Effector memory CD8-positive, alpha-beta T cell (primary cell): Measurements from ENCODE around the gene TCEA2.

ENCODE experiments used
- ATAC-seq: fragments of 150-1000 bp; cut with Tn5 transposase; replicated peaks from 2 replicates; pipeline ENCODE4 v1.10.0; 2021; ENCODE audit warnings: mild to moderate bottlenecking, moderate library complexity
- DNase-seq, 3 experiments: peaks; one replicate each; pipeline ENCODE4 v3.0.0; 2021
- H3K27ac Mint-ChIP-seq, 2 donors: one replicate each; pipeline ENCODE4 v1.8.0; 2022; ENCODE audit warnings: mild to moderate bottlenecking in 2 of 2, mixed read lengths in 2 of 2, moderate library complexity in 2 of 2
- H3K27me3 Mint-ChIP-seq, 2 donors: one replicate each; pipeline ENCODE4 v1.8.0; 2022; ENCODE audit warnings: mixed read lengths in 2 of 2
- H3K36me3 Mint-ChIP-seq: one replicate; pipeline ENCODE4 v1.8.0; 2022; ENCODE audit warnings: mild to moderate bottlenecking, moderate library complexity, mixed read lengths; ENCODE audit not compliant: insufficient read depth
- H3K4me1 Mint-ChIP-seq, 2 donors: one replicate each; pipeline ENCODE4 v1.8.0; 2022; ENCODE audit warnings: low read depth in 2 of 2, mixed read lengths in 2 of 2
- H3K4me3 Mint-ChIP-seq, 2 donors: one replicate each; pipeline ENCODE4 v1.8.0; 2022; ENCODE audit warnings: mild to moderate bottlenecking in 2 of 2, mixed read lengths in 2 of 2, moderate library complexity in 2 of 2
- H3K9me3 Mint-ChIP-seq, 2 donors: one replicate each; pipeline ENCODE4 v1.8.0; 2022; ENCODE audit warnings: mixed read lengths in 2 of 2

TCEA2 gene

GRCh38 chr20:64099086-64099786, 36.2 kb downstream of the TCEA2 start:
- no peak for ATAC-seq
- Mint-ChIP-seq H3K9me3 (peaks cover 2 to 8% of the 10 kb centered on the region in 2 donors), H3K4me1 (peaks cover 10 to 11% of the 10 kb centered on the region in 2 donors), H3K27me3 (peaks cover 27 to 35% of the 10 kb centered on the region in 2 donors), H3K36me3 (no peaks in the 10 kb centered on the region), H3K27ac (no peak overlapping the region), H3K4me3 (no peak overlapping the region)
- DNase-seq = no peak

DNA sequence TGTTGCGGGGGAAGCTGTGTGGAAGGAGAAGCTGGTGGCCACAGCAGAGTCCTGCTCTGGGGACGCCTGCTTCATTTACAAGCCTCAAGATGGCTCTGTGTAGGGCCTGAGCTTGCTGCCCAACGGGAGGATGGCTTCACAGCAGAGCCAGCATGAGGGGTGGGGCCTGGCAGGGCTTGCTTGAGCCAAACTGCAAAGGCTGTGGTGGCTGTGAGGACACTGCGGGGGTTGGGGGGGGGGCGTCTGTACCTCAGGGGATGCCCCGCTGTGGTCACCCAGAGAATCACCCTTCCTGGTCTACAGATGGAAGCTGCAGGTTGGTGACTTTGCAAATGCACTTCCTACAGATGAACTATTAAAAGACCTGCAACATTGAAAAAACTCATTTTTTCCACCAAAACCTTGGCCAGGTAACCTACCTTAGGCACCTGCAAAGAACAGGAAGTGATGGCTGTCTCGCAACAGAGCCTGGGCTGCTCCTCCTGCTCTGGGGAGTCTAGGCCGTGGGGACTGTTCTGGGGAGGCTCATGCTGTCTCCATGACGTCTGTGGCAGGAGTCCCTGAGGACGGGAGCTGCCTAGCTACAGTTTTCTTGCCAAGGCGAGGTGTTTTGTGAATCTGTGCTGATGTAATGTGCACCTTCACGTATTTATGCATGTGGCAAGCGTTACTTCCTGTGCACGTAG, 37.0 kb downstream of the TCEA2 start:
- Mint-ChIP-seq H3K36me3 (no peaks in the 10 kb centered on the region), H3K9me3 (peaks cover 2 to 8% of the 10 kb centered on the region in 2 donors), H3K4me1 (peaks cover 10 to 11% of the 10 kb centered on the region in 2 donors), H3K27me3 (peaks cover 28 to 37% of the 10 kb centered on the region in 2 donors), H3K4me3 (no peak overlapping the region), H3K27ac (no peak overlapping the region)
- DNase-seq (no peak), ATAC-seq (peak; percentile 70)

GRCh38 chr20:64100566-64100888, 37.5 kb downstream of the TCEA2 start:
- H3K36me3 Mint-ChIP-seq = no peaks in the 10 kb centered on the region
- no peak overlapping the region for H3K27ac Mint-ChIP-seq
- peaks cover 28 to 37% of the 10 kb centered on the region in 2 donors for H3K27me3 Mint-ChIP-seq
- ATAC-seq (no peak), DNase-seq (no peak)
- peaks cover 2 to 8% of the 10 kb centered on the region in 2 donors for H3K9me3 Mint-ChIP-seq
- no peak overlapping the region for H3K4me3 Mint-ChIP-seq
- H3K4me1 Mint-ChIP-seq = peaks cover 10 to 11% of the 10 kb centered on the region in 2 donors

DNA sequence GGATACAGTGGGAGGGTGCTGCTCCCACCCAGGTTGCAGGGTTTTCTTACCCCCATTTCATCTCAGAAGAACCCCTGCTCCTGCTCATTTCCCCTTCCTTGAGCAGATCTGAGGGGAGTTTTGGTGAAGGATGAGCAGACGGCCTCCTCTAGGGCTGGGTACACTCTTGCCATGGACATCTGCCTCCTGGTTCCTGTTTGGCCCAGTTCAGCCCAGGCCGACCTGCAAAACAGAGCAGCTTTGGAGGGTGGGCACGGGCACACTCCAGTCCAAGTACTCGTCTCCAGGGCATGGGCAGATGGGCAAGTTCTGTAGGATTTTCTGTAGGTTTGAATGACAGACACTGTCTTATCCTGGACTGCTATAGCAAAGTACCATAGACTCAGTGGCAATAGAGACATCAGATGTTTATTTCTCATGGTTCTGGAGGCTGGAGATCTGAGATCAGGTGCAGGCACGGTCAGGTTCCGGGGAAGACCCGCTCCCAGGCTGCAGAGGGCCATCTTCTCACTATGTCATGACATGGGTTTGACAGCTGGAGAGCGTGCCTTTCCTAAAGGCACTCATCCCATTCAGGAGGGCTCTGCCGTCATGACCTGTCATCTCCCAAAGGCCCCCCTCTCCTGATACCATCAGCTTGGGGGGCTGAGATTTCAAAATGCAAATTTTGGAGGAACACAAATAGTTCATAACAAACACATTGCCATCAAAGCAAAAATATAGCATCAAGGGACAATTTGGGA, 38.1 kb downstream of the TCEA2 start:
- Mint-ChIP-seq H3K4me1 (peaks cover 10 to 11% of the 10 kb centered on the region in 2 donors), H3K27ac (no peak overlapping the region), H3K36me3 (no peaks in the 10 kb centered on the region), H3K27me3 (peaks cover 28 to 39% of the 10 kb centered on the region in 2 donors), H3K4me3 (peak overlapping the region; percentile 48 to 60), H3K9me3 (peaks cover 2 to 8% of the 10 kb centered on the region in 2 donors)
- DNase-seq (no peak), ATAC-seq (no peak)

- Mint-ChIP-seq H3K9me3 (peaks cover 0 to 2% of the 10 kb centered on the region in 2 donors), H3K36me3 (no peaks in the 10 kb centered on the region), H3K27me3 (peaks cover 28 to 46% of the 10 kb centered on the region in 2 donors), H3K4me1 (peaks cover 11 to 12% of the 10 kb centered on the region in 2 donors), H3K4me3 (peak overlapping the region; percentile 63 to 73), H3K27ac (no peak overlapping the region)
- DNase-seq (peak; percentile 58 to 64 (median 62)), ATAC-seq (peak; percentile 76)
These were observed 39.0 kb downstream of the TCEA2 start for GRCh38 chr20:64101731-64102621.

- Mint-ChIP-seq H3K36me3 (no peaks in the 10 kb centered on the region), H3K9me3 (no peaks in the 10 kb centered on the region), H3K4me3 (peak overlapping the region; percentile 63 to 73), H3K27me3 (peaks cover 28 to 47% of the 10 kb centered on the region in 2 donors), H3K4me1 (peaks cover 11 to 15% of the 10 kb centered on the region in 2 donors), H3K27ac (no peak overlapping the region)
- DNase-seq (no peak), ATAC-seq (no peak)
These were observed 39.8 kb downstream of the TCEA2 start for GRCh38 chr20:64102647-64103354.

DNA sequence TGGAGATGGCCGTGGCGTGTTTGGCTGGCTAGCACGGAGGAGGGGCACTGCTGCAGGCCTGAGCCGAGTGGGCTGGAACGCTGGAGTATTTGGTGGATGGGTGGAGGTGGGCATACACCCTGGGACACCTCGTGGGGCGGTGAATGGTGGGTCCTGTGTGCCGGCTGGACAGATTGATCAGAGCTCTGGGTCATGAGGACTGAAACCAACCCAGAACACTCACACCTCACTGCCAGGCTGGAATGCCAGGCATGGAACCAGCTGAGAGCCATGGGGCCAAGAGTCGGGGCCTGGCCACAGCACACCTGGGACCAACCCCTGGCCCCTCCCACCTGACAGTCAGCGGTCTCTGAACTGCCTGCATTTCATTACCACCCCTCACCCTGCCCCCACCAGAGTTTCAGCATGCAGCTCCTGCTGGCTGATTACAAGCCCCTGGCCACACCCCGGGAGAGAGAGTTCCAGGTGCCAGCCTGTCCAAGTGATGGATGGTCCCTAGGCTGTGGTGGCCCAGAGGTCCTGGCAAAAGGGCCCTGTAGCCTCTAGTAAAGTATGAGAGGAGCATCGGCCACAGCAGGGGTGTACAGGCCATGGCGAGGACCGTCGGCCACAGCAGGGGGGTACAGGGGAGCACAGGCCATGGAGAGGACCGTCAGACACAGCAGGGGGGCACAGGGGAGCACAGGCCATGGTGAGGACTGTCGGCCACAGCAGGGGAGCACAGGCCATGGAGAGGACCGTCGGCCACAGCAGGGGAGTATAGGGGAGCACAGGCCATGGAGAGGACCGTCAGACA, 41.1 kb downstream of the TCEA2 start:
- Mint-ChIP-seq H3K9me3 (no peaks in the 10 kb centered on the region), H3K36me3 (no peaks in the 10 kb centered on the region), H3K4me1 (peaks cover 11 to 16% of the 10 kb centered on the region in 2 donors), H3K27me3 (peaks cover 28 to 59% of the 10 kb centered on the region in 2 donors), H3K4me3 (no peak overlapping the region), H3K27ac (no peak overlapping the region)
- DNase-seq = peak in 2 of 3 experiments; percentile 0 to 1
- ATAC-seq = no peak

- DNase-seq (peak in 1 of 3 experiments; percentile 0), ATAC-seq (no peak)
- Mint-ChIP-seq H3K9me3 (no peaks in the 10 kb centered on the region), H3K4me1 (peaks cover 11 to 16% of the 10 kb centered on the region in 2 donors), H3K27ac (no peak overlapping the region), H3K27me3 (peaks cover 28 to 59% of the 10 kb centered on the region in 2 donors), H3K4me3 (no peak overlapping the region), H3K36me3 (no peaks in the 10 kb centered on the region)
These were observed 41.9 kb downstream of the TCEA2 start for GRCh38 chr20:64104667-64105451.

DNA sequence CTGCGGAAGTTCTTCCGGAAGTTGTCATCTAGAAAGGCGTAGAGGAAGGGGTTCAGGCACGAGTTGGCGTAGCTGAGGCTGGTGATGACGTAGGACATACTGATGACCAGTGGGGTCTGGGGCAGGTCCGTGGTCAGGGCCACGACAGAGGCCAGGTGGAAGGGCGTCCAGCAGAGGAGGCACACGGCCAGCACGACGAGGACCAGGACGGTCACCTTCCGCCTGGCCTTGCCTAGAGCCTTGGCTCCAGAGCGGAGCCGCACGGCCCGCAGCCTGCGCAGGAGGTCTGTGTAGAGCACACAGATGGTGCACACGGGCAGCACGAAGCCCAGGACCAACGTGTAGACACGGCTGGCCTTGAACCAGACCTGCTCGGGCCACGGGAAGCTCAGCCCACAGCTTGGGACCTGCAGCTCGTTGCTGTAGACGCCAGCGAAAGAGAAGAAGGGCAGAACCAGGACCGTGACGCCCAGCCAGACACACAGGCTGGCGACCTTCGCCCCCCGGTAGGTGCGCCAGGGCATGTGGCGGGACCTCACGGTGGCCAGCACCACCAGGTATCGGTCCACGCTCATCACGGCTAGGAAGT, 42.9 kb downstream of the TCEA2 start:
- no peak for ATAC-seq
- Mint-ChIP-seq H3K4me1 (peaks cover 6 to 15% of the 10 kb centered on the region in 2 donors), H3K27me3 (peaks cover 26 to 55% of the 10 kb centered on the region in 2 donors), H3K4me3 (no peak overlapping the region), H3K36me3 (no peaks in the 10 kb centered on the region), H3K9me3 (no peaks in the 10 kb centered on the region), H3K27ac (peak overlapping the region in 1 of 2 donors; percentile 15)
- peak in 1 of 3 experiments; percentile 0 for DNase-seq

GRCh38 chr20:64106435-64106961, 43.5 kb downstream of the TCEA2 start:
- Mint-ChIP-seq H3K4me1 (peaks cover 1 to 10% of the 10 kb centered on the region in 2 donors), H3K9me3 (no peaks in the 10 kb centered on the region), H3K36me3 (no peaks in the 10 kb centered on the region), H3K27ac (peak overlapping the region in 1 of 2 donors; percentile 15), H3K4me3 (no peak overlapping the region), H3K27me3 (peaks cover 21 to 49% of the 10 kb centered on the region in 2 donors)
- no peak for DNase-seq
- ATAC-seq = no peak
